Breast epithelium (tissue), 3 donors: ENCODE data around the gene POPDC2.

Experiments
- CTCF ChIP-seq, 3 donors: fragments of 450-650 bp; IDR thresholded peaks; one replicate each; pipeline ENCODE4 v1.5.1; 2016 to 2017; ENCODE audit warnings: antibody characterized with exemption in 3 of 3, mild to moderate bottlenecking in 3 of 3, moderate library complexity in 3 of 3
- POLR2A ChIP-seq: fragments of 450-650 bp; IDR thresholded peaks from one replicate; pipeline ENCODE4 v1.6.1; 2016; ENCODE audit warnings: antibody characterized with exemption, mild to moderate bottlenecking, moderate library complexity

- TF ChIP-seq CTCF (IDR thresholded peaks at IDR 0.05), result no peak
- TF ChIP-seq POLR2A, result no peak
Measured at GRCh38 chr3:119703820-119704531, 43.6 kb upstream of the POPDC2 start.
